WTC11 (cell line): ENCODE results near the gene MEGF6.

Source experiments
- ATF6 ChIP-seq: sonication (generic); formaldehyde crosslinking; IDR thresholded peaks from 2 replicates; pipeline ENCODE4 v1.8.1; 2023; ENCODE audit warnings: mild to moderate bottlenecking, missing genetic modification reagents
- CREB1 ChIP-seq: sonication (generic); formaldehyde crosslinking; IDR thresholded peaks from 2 replicates; pipeline ENCODE4 v1.8.0; 2023; ENCODE audit warnings: mild to moderate bottlenecking, missing genetic modification reagents
- CTCF ChIP-seq: fragments of 200-600 bp; IDR thresholded peaks from 2 replicates; pipeline ENCODE4 v1.8.0; 2022; ENCODE audit warnings: antibody characterized with exemption
- FOXK1 ChIP-seq: sonication (generic); formaldehyde crosslinking; IDR thresholded peaks from 2 replicates; pipeline ENCODE4 v1.8.0; 2022; ENCODE audit warnings: mild to moderate bottlenecking, moderate library complexity, missing genetic modification reagents
- NR2C2 ChIP-seq: sonication (generic); formaldehyde crosslinking; IDR thresholded peaks from 2 replicates; pipeline ENCODE4 v1.8.0; 2022; ENCODE audit warnings: mild to moderate bottlenecking, missing genetic modification reagents
- ZBTB21 ChIP-seq: sonication (generic); formaldehyde crosslinking; IDR thresholded peaks from 2 replicates; pipeline ENCODE4 v1.8.1; 2023; ENCODE audit warnings: mild to moderate bottlenecking, missing genetic modification reagents, borderline replicate concordance
- ZNF671 ChIP-seq: fragments of 250-450 bp; sonication (Bioruptor Pico); IDR thresholded peaks from 2 replicates; pipeline ENCODE4 v1.8.0; 2021; ENCODE audit warnings: mild to moderate bottlenecking
- TF ChIP-seq, protein P1 (sequence below): sonication (generic); formaldehyde crosslinking; IDR thresholded peaks from 2 replicates; pipeline ENCODE4 v1.8.1; 2023; ENCODE audit warnings: mild to moderate bottlenecking, missing genetic modification reagents, moderate library complexity
- TF ChIP-seq, protein P2 (sequence below): sonication (generic); formaldehyde crosslinking; conservative IDR thresholded peaks from 2 replicates; pipeline ENCODE4 v1.8.1; 2022; ENCODE audit warnings: mild to moderate bottlenecking, missing genetic modification reagents
- TF ChIP-seq, protein P3 (sequence below): fragments of 250-450 bp; sonication (Bioruptor Pico); IDR thresholded peaks from 2 replicates; pipeline ENCODE4 v2.1.2; 2022; ENCODE audit warnings: mild to moderate bottlenecking, moderate library complexity
- TF ChIP-seq, protein P4 (sequence below): sonication (generic); formaldehyde crosslinking; IDR thresholded peaks from 2 replicates; pipeline ENCODE4 v1.8.0; 2022; ENCODE audit warnings: mild to moderate bottlenecking, missing genetic modification reagents
- TF ChIP-seq, protein P5 (sequence below): sonication (generic); formaldehyde crosslinking; IDR thresholded peaks from 2 replicates; pipeline ENCODE4 v1.8.0; 2022; ENCODE audit warnings: mild to moderate bottlenecking, missing genetic modification reagents
- TF ChIP-seq, protein P6 (sequence below): sonication (generic); formaldehyde crosslinking; IDR thresholded peaks from 2 replicates; pipeline ENCODE4 v1.8.0; 2022; ENCODE audit warnings: mild to moderate bottlenecking, missing genetic modification reagents

GRCh38 chr1:3519301-3519885, 91.9 kb downstream of the MEGF6 start:
- TF ChIP-seq, protein P1, sequence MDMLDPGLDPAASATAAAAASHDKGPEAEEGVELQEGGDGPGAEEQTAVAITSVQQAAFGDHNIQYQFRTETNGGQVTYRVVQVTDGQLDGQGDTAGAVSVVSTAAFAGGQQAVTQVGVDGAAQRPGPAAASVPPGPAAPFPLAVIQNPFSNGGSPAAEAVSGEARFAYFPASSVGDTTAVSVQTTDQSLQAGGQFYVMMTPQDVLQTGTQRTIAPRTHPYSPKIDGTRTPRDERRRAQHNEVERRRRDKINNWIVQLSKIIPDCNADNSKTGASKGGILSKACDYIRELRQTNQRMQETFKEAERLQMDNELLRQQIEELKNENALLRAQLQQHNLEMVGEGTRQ = no peak
- TF ChIP-seq CTCF (no peak), ATF6 (CRISPR knock-in tag) (no peak), ZNF671 (no peak), CREB1 (CRISPR knock-in tag) (no peak), NR2C2 (CRISPR knock-in tag) (no peak), ZBTB21 (CRISPR knock-in tag) (no peak), FOXK1 (CRISPR knock-in tag) (no peak)
- TF ChIP-seq, protein P2, sequence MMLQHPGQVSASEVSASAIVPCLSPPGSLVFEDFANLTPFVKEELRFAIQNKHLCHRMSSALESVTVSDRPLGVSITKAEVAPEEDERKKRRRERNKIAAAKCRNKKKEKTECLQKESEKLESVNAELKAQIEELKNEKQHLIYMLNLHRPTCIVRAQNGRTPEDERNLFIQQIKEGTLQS (CRISPR knock-in tag) = no peak
- TF ChIP-seq, protein P3, sequence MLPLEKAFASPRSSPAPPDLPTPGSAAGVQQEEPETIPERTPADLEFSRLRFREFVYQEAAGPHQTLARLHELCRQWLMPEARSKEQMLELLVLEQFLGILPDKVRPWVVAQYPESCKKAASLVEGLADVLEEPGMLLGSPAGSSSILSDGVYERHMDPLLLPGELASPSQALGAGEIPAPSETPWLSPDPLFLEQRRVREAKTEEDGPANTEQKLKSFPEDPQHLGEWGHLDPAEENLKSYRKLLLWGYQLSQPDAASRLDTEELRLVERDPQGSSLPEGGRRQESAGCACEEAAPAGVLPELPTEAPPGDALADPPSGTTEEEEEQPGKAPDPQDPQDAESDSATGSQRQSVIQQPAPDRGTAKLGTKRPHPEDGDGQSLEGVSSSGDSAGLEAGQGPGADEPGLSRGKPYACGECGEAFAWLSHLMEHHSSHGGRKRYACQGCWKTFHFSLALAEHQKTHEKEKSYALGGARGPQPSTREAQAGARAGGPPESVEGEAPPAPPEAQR = no peak
- TF ChIP-seq, protein P4, sequence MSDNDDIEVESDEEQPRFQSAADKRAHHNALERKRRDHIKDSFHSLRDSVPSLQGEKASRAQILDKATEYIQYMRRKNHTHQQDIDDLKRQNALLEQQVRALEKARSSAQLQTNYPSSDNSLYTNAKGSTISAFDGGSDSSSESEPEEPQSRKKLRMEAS (CRISPR knock-in tag) = no peak
- TF ChIP-seq, protein P5, sequence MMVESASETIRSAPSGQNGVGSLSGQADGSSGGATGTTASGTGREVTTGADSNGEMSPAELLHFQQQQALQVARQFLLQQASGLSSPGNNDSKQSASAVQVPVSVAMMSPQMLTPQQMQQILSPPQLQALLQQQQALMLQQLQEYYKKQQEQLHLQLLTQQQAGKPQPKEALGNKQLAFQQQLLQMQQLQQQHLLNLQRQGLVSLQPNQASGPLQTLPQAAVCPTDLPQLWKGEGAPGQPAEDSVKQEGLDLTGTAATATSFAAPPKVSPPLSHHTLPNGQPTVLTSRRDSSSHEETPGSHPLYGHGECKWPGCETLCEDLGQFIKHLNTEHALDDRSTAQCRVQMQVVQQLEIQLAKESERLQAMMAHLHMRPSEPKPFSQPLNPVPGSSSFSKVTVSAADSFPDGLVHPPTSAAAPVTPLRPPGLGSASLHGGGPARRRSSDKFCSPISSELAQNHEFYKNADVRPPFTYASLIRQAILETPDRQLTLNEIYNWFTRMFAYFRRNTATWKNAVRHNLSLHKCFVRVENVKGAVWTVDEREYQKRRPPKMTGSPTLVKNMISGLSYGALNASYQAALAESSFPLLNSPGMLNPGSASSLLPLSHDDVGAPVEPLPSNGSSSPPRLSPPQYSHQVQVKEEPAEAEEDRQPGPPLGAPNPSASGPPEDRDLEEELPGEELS (CRISPR knock-in tag) = no peak
- TF ChIP-seq, protein P6, sequence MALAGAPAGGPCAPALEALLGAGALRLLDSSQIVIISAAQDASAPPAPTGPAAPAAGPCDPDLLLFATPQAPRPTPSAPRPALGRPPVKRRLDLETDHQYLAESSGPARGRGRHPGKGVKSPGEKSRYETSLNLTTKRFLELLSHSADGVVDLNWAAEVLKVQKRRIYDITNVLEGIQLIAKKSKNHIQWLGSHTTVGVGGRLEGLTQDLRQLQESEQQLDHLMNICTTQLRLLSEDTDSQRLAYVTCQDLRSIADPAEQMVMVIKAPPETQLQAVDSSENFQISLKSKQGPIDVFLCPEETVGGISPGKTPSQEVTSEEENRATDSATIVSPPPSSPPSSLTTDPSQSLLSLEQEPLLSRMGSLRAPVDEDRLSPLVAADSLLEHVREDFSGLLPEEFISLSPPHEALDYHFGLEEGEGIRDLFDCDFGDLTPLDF (CRISPR knock-in tag) = no peak
